Liver (tissue), 9 donors: ENCODE measurements around the gene B3GNT4. TPM values are rescaled to one million over a fixed set of nuclear protein-coding genes. Genes with fewer than 3 reads are reported as not detected.
A peak's percentile ranks its signal among the peaks of the same experiment; 100 is the strongest.

Experiments used
- DNase-seq: peaks from one replicate; pipeline ENCODE4 v3.0.0-alpha.2; 2017; ENCODE audit warnings: low spot score
- H3K27ac ChIP-seq, 2 donors: one replicate each; pipeline ENCODE4 v1.7.0; 2013; ENCODE audit warnings: inconsistent platforms in 2 of 2, low read length in 2 of 2, control low read depth in 1 of 2, low read depth in 1 of 2, mild to moderate bottlenecking in 1 of 2
- H3K27me3 ChIP-seq, 4 donors: one replicate each; pipeline versions ENCODE4 v1.6.1 to v1.7.0; 2013; ENCODE audit warnings: low read length in 3 of 4, inconsistent platforms in 1 of 4, mild to moderate bottlenecking in 1 of 4, moderate library complexity in 1 of 4; ENCODE audit not compliant: control insufficient read depth in 4 of 4, insufficient read depth in 4 of 4
- H3K36me3 ChIP-seq, 4 donors: one replicate each; pipeline versions ENCODE4 v1.6.1 to v1.7.0; 2013; ENCODE audit warnings: low read length in 3 of 4, mild to moderate bottlenecking in 3 of 4, low read depth in 1 of 4, moderate library complexity in 1 of 4; ENCODE audit not compliant: control insufficient read depth in 4 of 4, insufficient read depth in 3 of 4
- H3K4me1 ChIP-seq, 4 donors: one replicate each; pipeline versions ENCODE4 v1.6.1 to v1.7.0; 2013; ENCODE audit warnings: low read length in 3 of 4, mild to moderate bottlenecking in 3 of 4, moderate library complexity in 1 of 4; ENCODE audit not compliant: control insufficient read depth in 4 of 4, insufficient read depth in 4 of 4
- H3K4me3 ChIP-seq, 3 donors: one replicate each; pipeline versions ENCODE4 v1.6.1 to v1.7.0; 2013; ENCODE audit warnings: low read length in 3 of 3, control low read depth in 1 of 3, low read depth in 1 of 3, mild to moderate bottlenecking in 1 of 3
- H3K9ac ChIP-seq, 2 donors: one replicate each; pipeline ENCODE4 v1.7.0; 2013; ENCODE audit warnings: low read length in 2 of 2, mild to moderate bottlenecking in 2 of 2, moderate library complexity in 2 of 2, control low read depth in 1 of 2, low read depth in 1 of 2
- H3K9me3 ChIP-seq, 4 donors: one replicate each; pipeline versions ENCODE4 v1.6.1 to v1.7.0; 2013; ENCODE audit warnings: low read length in 3 of 4; ENCODE audit not compliant: control insufficient read depth in 4 of 4
- EGR1 ChIP-seq, 2 donors: IDR thresholded peaks; 2 replicates each; pipeline ENCODE4 v1.6.1; 2016 to 2018; ENCODE audit warnings: antibody characterized with exemption in 2 of 2, low read depth in 2 of 2
- FOXA1 ChIP-seq: IDR thresholded peaks from 2 replicates; pipeline ENCODE4 v1.6.1; 2016; ENCODE audit warnings: antibody characterized with exemption
- FOXA2 ChIP-seq: IDR thresholded peaks from 2 replicates; pipeline ENCODE4 v1.6.1; 2016; ENCODE audit warnings: antibody characterized with exemption
- GABPA ChIP-seq, 2 donors: IDR thresholded peaks in 1 of 2; conservative IDR thresholded peaks in 1 of 2; 2 replicates each; pipeline ENCODE4 v1.6.1; 2016; ENCODE audit warnings: antibody characterized with exemption in 2 of 2, mild to moderate bottlenecking in 1 of 2, moderate library complexity in 1 of 2
- HNF4A ChIP-seq, 2 donors: conservative IDR thresholded peaks; 2 replicates each; pipeline ENCODE4 v1.6.1; 2016; ENCODE audit warnings: antibody characterized with exemption in 2 of 2, mild to moderate bottlenecking in 2 of 2
- HNF4G ChIP-seq: IDR thresholded peaks from 2 replicates; pipeline ENCODE4 v1.6.1; 2016; ENCODE audit warnings: antibody characterized with exemption
- MAX ChIP-seq: IDR thresholded peaks from 2 replicates; pipeline ENCODE4 v1.6.1; 2016; ENCODE audit warnings: antibody characterized with exemption
- RAD21 ChIP-seq, 2 donors: IDR thresholded peaks; 2 replicates each; pipeline ENCODE4 v1.6.1; 2016; ENCODE audit warnings: antibody characterized with exemption in 2 of 2, mild to moderate bottlenecking in 2 of 2
- RXRA ChIP-seq, 2 donors: IDR thresholded peaks; 2 replicates each; pipeline ENCODE4 v1.6.1; 2017 to 2018; ENCODE audit warnings: antibody characterized with exemption in 2 of 2, mild to moderate bottlenecking in 1 of 2
- SP1 ChIP-seq: IDR thresholded peaks from 2 replicates; pipeline ENCODE4 v1.6.1; 2018; ENCODE audit warnings: antibody characterized with exemption, mild to moderate bottlenecking
- TAF1 ChIP-seq: conservative IDR thresholded peaks from 2 replicates; pipeline ENCODE4 v1.6.1; 2016; ENCODE audit warnings: antibody characterized with exemption, mild to moderate bottlenecking
- YY1 ChIP-seq: IDR thresholded peaks from 2 replicates; pipeline ENCODE4 v1.6.1; 2016; ENCODE audit warnings: antibody characterized with exemption, mild to moderate bottlenecking
- ZBTB33 ChIP-seq: IDR thresholded peaks from 2 replicates; pipeline ENCODE4 v1.6.1; 2016; ENCODE audit warnings: antibody characterized with exemption
- WGBS: extraction: QIAGEN DNeasy Blood & Tissue Kit; methylation state at CpG from one replicate; pipeline ENCODE4 v1.1.7; 2013; 5-methylcytosine and 5-hydroxymethylcytosine counted together
- polyA plus RNA-seq, 2 donors: library from polyadenylated mRNA; stranded (reverse) in 1 of 2; unstranded in 1 of 2; fragments of 200-250 nt in 1 of 2; fragments of >200 nt in 1 of 2; fragmentation: Nextera tagmentation in 1 of 2; extraction: Ambion mirVana in 1 of 2; gene quantifications; one replicate each; pipeline versions ENCODE4 v1.2.1 to v1.2.3, GENCODE V29; 2013 to 2015
- total RNA-seq, 2 donors: library from RNA; depleted of rRNA; stranded (reverse); fragments of >200 nt; gene quantifications; one replicate each; pipeline ENCODE4 v1.2.3, GENCODE V29; 2014
- TF ChIP-seq, protein P1 (sequence below): IDR thresholded peaks from 2 replicates; pipeline ENCODE4 v1.6.1; 2016; ENCODE audit warnings: antibody characterized with exemption
- TF ChIP-seq, protein P2 (sequence below): fragments of 150-350 bp; IDR thresholded peaks from 2 replicates; pipeline ENCODE4 v1.5.1; 2017; ENCODE audit warnings: improper control_type of control experiment, low read depth, low read length; ENCODE audit not compliant: missing input control
- TF ChIP-seq, protein P3 (sequence below): IDR thresholded peaks from 2 replicates; pipeline ENCODE4 v1.6.1; 2016; ENCODE audit warnings: antibody characterized with exemption, mild to moderate bottlenecking
- donor health status: healthy.
- donor health status: healthy.
- donor health status: healthy.
- donor health status: healthy.
- donor health status: healthy.

The B3GNT4 gene
- total and polyA plus RNA-seq, 4 donors: 0.14 to 0.43 TPM; not detected in 2

- under 1% methylated on average over 74 of the region's 74 CpGs for WGBS
- Histone ChIP-seq H3K36me3 (peaks cover 3 to 23% (median 18%) of the 10 kb centered on the region in 4 donors), H3K9ac (peak within 1 kb of the TSS; percentile 61 to 63), H3K27ac (peak within 1 kb of the TSS; percentile 82 to 95), H3K4me1 (peaks cover 14 to 22% (median 19%) of the 10 kb centered on the region in 4 donors), H3K9me3 (no peaks in the 10 kb centered on the region), H3K4me3 (peak within 1 kb of the TSS; percentile 77 to 97 (median 87)), H3K27me3 (no peaks in the 10 kb centered on the region)
- DNase-seq: peak; percentile 100
- TF ChIP-seq, protein P1, sequence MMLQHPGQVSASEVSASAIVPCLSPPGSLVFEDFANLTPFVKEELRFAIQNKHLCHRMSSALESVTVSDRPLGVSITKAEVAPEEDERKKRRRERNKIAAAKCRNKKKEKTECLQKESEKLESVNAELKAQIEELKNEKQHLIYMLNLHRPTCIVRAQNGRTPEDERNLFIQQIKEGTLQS: no peak
- TF ChIP-seq FOXA1: no peak
- peak in 1 of 2 donors; percentile 22 for TF ChIP-seq HNF4A (conservative IDR thresholded peaks at IDR 0.05)
- TF ChIP-seq RXRA (IDR thresholded peaks at IDR 0.05): peak in 1 of 2 donors; percentile 44
- peak; percentile 79 to 95 for TF ChIP-seq GABPA (IDR thresholded peaks at IDR 0.05 in 1 of 2, conservative IDR thresholded peaks at IDR 0.05 in 1 of 2)
- TF ChIP-seq YY1: peak; percentile 99
- peak; percentile 94 for TF ChIP-seq SP1
- TF ChIP-seq ZBTB33: peak; percentile 22
- TF ChIP-seq MAX: peak; percentile 51
- TF ChIP-seq EGR1 (IDR thresholded peaks at IDR 0.05; ENCODE audit: low read depth in 2 of 2): peak in 1 of 2 donors; percentile 19
- no peak for TF ChIP-seq RAD21 (IDR thresholded peaks at IDR 0.05)
- TF ChIP-seq FOXA2: no peak
These were observed 22.3 kb downstream of the B3GNT4 start, which contains the start of gene DIABLO for GRCh38 chr12:122225683-122226365. Gene DIABLO, minus strand, starts transcription at chr12:122226052. Its CDS starts 38 bp downstream, at chr12:122226014.

DNA sequence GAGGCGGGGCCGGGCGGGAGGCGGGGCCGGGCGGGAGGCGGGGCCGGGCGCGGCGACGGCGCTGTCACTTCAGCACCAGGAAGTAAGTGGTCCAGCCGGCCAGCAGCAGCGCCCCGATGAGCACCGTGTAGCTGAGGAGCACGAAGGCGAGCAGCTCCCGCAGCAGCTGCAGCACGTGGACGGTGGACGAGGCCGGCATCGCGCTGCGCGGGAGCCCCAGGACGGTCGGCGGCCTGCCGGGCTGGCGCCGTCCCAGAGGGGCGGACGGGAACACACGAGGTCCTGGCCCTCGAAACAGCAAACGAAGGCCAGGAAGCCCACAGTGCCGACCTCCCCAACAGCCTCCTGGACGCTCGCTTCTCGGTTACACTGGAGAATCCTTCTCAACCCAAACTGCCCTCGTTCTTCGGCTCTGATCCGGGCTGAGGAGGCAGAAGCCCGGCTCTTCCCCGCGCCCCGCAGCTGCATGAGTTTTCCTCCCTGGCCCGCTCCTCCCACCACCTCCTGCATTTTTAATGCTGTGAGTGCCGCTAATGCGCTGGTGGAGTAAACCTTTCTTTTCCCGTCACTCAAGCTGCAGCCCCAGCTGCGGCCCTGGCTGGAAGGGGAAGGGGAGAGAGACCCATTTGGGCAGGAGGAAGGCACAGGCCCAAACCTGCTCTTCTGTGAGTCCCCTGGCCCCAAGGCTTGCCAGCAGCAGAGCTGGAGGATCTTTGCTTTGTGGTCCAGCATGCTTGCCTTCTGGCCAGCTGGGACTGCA lies 23.0 kb downstream of the B3GNT4 start:
- peaks cover 14 to 22% (median 19%) of the 10 kb centered on the region in 4 donors for H3K4me1 ChIP-seq
- peak overlapping the region; percentile 33 to 57 (median 57) for H3K4me3 ChIP-seq
- peaks cover 3 to 23% (median 16%) of the 10 kb centered on the region in 4 donors for H3K36me3 ChIP-seq
- DNase-seq: no peak
- WGBS: 10% methylated on average over 55 of the region's 55 CpGs
- TF ChIP-seq GABPA (IDR thresholded peaks at IDR 0.05 in 1 of 2, conservative IDR thresholded peaks at IDR 0.05 in 1 of 2): no peak
- TF ChIP-seq MAX: no peak
- TF ChIP-seq HNF4G: no peak
- TF ChIP-seq, protein P2, sequence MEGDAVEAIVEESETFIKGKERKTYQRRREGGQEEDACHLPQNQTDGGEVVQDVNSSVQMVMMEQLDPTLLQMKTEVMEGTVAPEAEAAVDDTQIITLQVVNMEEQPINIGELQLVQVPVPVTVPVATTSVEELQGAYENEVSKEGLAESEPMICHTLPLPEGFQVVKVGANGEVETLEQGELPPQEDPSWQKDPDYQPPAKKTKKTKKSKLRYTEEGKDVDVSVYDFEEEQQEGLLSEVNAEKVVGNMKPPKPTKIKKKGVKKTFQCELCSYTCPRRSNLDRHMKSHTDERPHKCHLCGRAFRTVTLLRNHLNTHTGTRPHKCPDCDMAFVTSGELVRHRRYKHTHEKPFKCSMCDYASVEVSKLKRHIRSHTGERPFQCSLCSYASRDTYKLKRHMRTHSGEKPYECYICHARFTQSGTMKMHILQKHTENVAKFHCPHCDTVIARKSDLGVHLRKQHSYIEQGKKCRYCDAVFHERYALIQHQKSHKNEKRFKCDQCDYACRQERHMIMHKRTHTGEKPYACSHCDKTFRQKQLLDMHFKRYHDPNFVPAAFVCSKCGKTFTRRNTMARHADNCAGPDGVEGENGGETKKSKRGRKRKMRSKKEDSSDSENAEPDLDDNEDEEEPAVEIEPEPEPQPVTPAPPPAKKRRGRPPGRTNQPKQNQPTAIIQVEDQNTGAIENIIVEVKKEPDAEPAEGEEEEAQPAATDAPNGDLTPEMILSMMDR: no peak
- TF ChIP-seq, protein P3, sequence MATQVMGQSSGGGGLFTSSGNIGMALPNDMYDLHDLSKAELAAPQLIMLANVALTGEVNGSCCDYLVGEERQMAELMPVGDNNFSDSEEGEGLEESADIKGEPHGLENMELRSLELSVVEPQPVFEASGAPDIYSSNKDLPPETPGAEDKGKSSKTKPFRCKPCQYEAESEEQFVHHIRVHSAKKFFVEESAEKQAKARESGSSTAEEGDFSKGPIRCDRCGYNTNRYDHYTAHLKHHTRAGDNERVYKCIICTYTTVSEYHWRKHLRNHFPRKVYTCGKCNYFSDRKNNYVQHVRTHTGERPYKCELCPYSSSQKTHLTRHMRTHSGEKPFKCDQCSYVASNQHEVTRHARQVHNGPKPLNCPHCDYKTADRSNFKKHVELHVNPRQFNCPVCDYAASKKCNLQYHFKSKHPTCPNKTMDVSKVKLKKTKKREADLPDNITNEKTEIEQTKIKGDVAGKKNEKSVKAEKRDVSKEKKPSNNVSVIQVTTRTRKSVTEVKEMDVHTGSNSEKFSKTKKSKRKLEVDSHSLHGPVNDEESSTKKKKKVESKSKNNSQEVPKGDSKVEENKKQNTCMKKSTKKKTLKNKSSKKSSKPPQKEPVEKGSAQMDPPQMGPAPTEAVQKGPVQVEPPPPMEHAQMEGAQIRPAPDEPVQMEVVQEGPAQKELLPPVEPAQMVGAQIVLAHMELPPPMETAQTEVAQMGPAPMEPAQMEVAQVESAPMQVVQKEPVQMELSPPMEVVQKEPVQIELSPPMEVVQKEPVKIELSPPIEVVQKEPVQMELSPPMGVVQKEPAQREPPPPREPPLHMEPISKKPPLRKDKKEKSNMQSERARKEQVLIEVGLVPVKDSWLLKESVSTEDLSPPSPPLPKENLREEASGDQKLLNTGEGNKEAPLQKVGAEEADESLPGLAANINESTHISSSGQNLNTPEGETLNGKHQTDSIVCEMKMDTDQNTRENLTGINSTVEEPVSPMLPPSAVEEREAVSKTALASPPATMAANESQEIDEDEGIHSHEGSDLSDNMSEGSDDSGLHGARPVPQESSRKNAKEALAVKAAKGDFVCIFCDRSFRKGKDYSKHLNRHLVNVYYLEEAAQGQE: peak; percentile 96
- TF ChIP-seq YY1: no peak
- TF ChIP-seq TAF1: no peak
- no peak for TF ChIP-seq SP1
- no peaks in the 10 kb centered on the region for H3K9me3 ChIP-seq
- H3K27me3 ChIP-seq: no peaks in the 10 kb centered on the region
- H3K9ac ChIP-seq: no peak overlapping the region
- no peak overlapping the region for H3K27ac ChIP-seq
